Aorta (tissue), 5 donors: Measurements from ENCODE around the gene RASA3. TPM values are rescaled to one million over a fixed set of nuclear protein-coding genes. Genes with fewer than 3 reads are reported as not detected.

Source experiments
- ATAC-seq: fragments of 200-7000 bp; cut with Tn5 transposase; one replicate; pipeline ENCODE4 v1.9.1; 2022; ENCODE audit warnings: moderate library complexity; ENCODE audit not compliant: low FRiP score
- DNase-seq, 2 donors: peaks; one replicate each; pipeline ENCODE4 v3.0.0-alpha.2; 2020
- H3K27ac ChIP-seq, 2 donors: one replicate each; pipeline ENCODE4 v1.5.1; 2013; ENCODE audit warnings: low read length in 2 of 2, mild to moderate bottlenecking in 2 of 2, moderate library complexity in 2 of 2, control low read depth in 1 of 2, inconsistent platforms in 1 of 2, low read depth in 1 of 2
- H3K27me3 ChIP-seq, 2 donors: one replicate each; pipeline ENCODE4 v1.6.1; 2013; ENCODE audit warnings: control low read depth in 1 of 2, low read length in 1 of 2, mild to moderate bottlenecking in 1 of 2, moderate library complexity in 1 of 2; ENCODE audit not compliant: insufficient read depth in 2 of 2, control insufficient read depth in 1 of 2
- H3K36me3 ChIP-seq, 2 donors: one replicate each; pipeline ENCODE4 v1.6.1; 2013; ENCODE audit warnings: control low read depth in 1 of 2, low read length in 1 of 2, mild to moderate bottlenecking in 1 of 2; ENCODE audit not compliant: insufficient read depth in 2 of 2, control insufficient read depth in 1 of 2
- H3K4me1 ChIP-seq, 2 donors: one replicate each; pipeline ENCODE4 v1.6.1; 2013; ENCODE audit warnings: low read length in 2 of 2, control low read depth in 1 of 2, mild to moderate bottlenecking in 1 of 2, moderate library complexity in 1 of 2; ENCODE audit not compliant: insufficient read depth in 2 of 2, control insufficient read depth in 1 of 2
- H3K4me3 ChIP-seq, 2 donors: one replicate each; pipeline ENCODE4 v1.5.1; 2013; ENCODE audit warnings: low read length in 2 of 2, control low read depth in 1 of 2, mild to moderate bottlenecking in 1 of 2
- H3K9me3 ChIP-seq: one replicate; pipeline ENCODE4 v1.6.1; 2013; ENCODE audit warnings: mild to moderate bottlenecking, low read length; ENCODE audit not compliant: control insufficient read depth
- WGBS, 2 donors: extraction: QIAGEN DNeasy Blood & Tissue Kit; methylation state at CpG; one replicate each; pipeline ENCODE4 v1.1.7; 2013; 5-methylcytosine and 5-hydroxymethylcytosine counted together
- intact Hi-C, 2 donors: fragments of 100-400 bp; cut with DNase I; formaldehyde crosslinking; loops; one replicate each; pipeline versions ENCODE4 v1.14.2 to v1.15.0; 2022
- polyA plus RNA-seq, 2 donors: library from polyadenylated mRNA; stranded (reverse); fragments of 200-250 nt; gene quantifications; one replicate each; pipeline ENCODE4 v1.2.3, GENCODE V29; 2013
- total RNA-seq, 2 donors: library from RNA; stranded (reverse); fragmentation: NEBNext Ultra II Directional; extraction: Animal tissue kit (Norgen Biotek cat#: 25700); gene quantifications; one replicate each; pipeline ENCODE4 v1.2.1, GENCODE V29; 2021
- donor health status: healthy with polysubstance abuse.
- donor health status: Bipolar disorder and iron deficiency.
- donor health status: DM: no; HTN: no; CAD: no.
- donor health status: DM: no; HTN: no; CAD: no.
- donor health status: DM: yes; HTN: yes; CAD: no.

Gene RASA3
- total and polyA plus RNA-seq, 4 donors = 8.1 to 42.3 (median 28.9) TPM

- ATAC-seq (no peak), DNase-seq (peak in 1 of 2 donors; percentile 77)
- Histone ChIP-seq H3K36me3 (no peaks in the 10 kb centered on the region), H3K27ac (no peak overlapping the region), H3K4me1 (no peaks in the 10 kb centered on the region), H3K9me3 (no peaks in the 10 kb centered on the region), H3K4me3 (no peak overlapping the region), H3K27me3 (no peaks in the 10 kb centered on the region)
- 94 to 96% methylated on average over 45 to 46 of the region's 46 CpGs for WGBS, 2 donors
- intact Hi-C loops = no loop called here
Measured at GRCh38 chr13:114001331-114002008, 131.0 kb downstream of the RASA3 start.

- H3K36me3 ChIP-seq = no peaks in the 10 kb centered on the region
- intact Hi-C loops = no loop called here
- 94 to 96% methylated on average over 26 of the region's 26 CpGs for WGBS, 2 donors
Measured at GRCh38 chr13:114000151-114001040, 132.0 kb downstream of the RASA3 start.

GRCh38 chr13:113999618-113999910 lies 132.9 kb downstream of the RASA3 start:
- H3K27ac ChIP-seq = no peak overlapping the region
- WGBS, 2 donors = 83 to 88% methylated on average over 10 of the region's 10 CpGs
- H3K4me1 ChIP-seq = no peaks in the 10 kb centered on the region
- H3K27me3 ChIP-seq = no peaks in the 10 kb centered on the region
- intact Hi-C loops = no loop called here
- DNase-seq (peak in 1 of 2 donors; percentile 53), ATAC-seq (no peak)
- H3K9me3 ChIP-seq = no peaks in the 10 kb centered on the region
- no peaks in the 10 kb centered on the region for H3K36me3 ChIP-seq
- H3K4me3 ChIP-seq = no peak overlapping the region

More at GRCh38 chr13:114000151-114001040, 132.0 kb downstream of the RASA3 start:
- Histone ChIP-seq H3K27me3 (no peaks in the 10 kb centered on the region), H3K9me3 (no peaks in the 10 kb centered on the region), H3K27ac (no peak overlapping the region), H3K4me1 (no peaks in the 10 kb centered on the region), H3K4me3 (no peak overlapping the region)
- DNase-seq (peak in 1 of 2 donors; percentile 62), ATAC-seq (no peak)

GRCh38 chr13:113998781-113999617 lies 133.4 kb downstream of the RASA3 start:
- 89 to 91% methylated on average over 41 to 42 of the region's 42 CpGs for WGBS, 2 donors
- intact Hi-C loops = no loop called here
- Histone ChIP-seq H3K4me3 (no peak overlapping the region), H3K36me3 (no peaks in the 10 kb centered on the region), H3K27ac (no peak overlapping the region), H3K9me3 (no peaks in the 10 kb centered on the region), H3K4me1 (no peaks in the 10 kb centered on the region), H3K27me3 (no peaks in the 10 kb centered on the region)
- ATAC-seq (no peak), DNase-seq (peak in 1 of 2 donors; percentile 65)

- no peaks in the 10 kb centered on the region for H3K36me3 ChIP-seq
- H3K9me3 ChIP-seq = no peaks in the 10 kb centered on the region
- no peaks in the 10 kb centered on the region for H3K4me1 ChIP-seq
- no peak overlapping the region for H3K27ac ChIP-seq
- WGBS, 2 donors = 29 to 36% methylated on average over 29 of the region's 29 CpGs
- H3K4me3 ChIP-seq = no peak overlapping the region
- ATAC-seq (peak; percentile 49), DNase-seq (peak; percentile 74 to 90)
- intact Hi-C loops = no loop called here
- no peaks in the 10 kb centered on the region for H3K27me3 ChIP-seq
Measured at GRCh38 chr13:113997845-113998751, 134.3 kb downstream of the RASA3 start.

- H3K27ac ChIP-seq = no peak overlapping the region
- H3K27me3 ChIP-seq = no peaks in the 10 kb centered on the region
- ATAC-seq (no peak), DNase-seq (peak in 1 of 2 donors; percentile 63)
- H3K9me3 ChIP-seq = no peaks in the 10 kb centered on the region
- intact Hi-C loops = no loop called here
- H3K4me1 ChIP-seq = no peaks in the 10 kb centered on the region
- H3K36me3 ChIP-seq = no peaks in the 10 kb centered on the region
- 87 to 88% methylated on average over 13 of the region's 13 CpGs for WGBS, 2 donors
- H3K4me3 ChIP-seq = no peak overlapping the region
Measured at GRCh38 chr13:113996912-113997745, 135.3 kb downstream of the RASA3 start.

GRCh38 chr13:113996081-113996911 lies 136.1 kb downstream of the RASA3 start:
- ATAC-seq = no peak
- intact Hi-C loops = no loop called here
- 93 to 94% methylated on average over 36 to 38 of the region's 38 CpGs for WGBS, 2 donors
- Histone ChIP-seq H3K4me1 (no peaks in the 10 kb centered on the region), H3K27ac (no peak overlapping the region), H3K27me3 (no peaks in the 10 kb centered on the region), H3K4me3 (no peak overlapping the region), H3K9me3 (no peaks in the 10 kb centered on the region), H3K36me3 (peaks cover 0 to 3% of the 10 kb centered on the region in 2 donors)
- peak in 1 of 2 donors; percentile 73 for DNase-seq
